Skeletal muscle tissue (tissue), 4 donors: ENCODE data around the gene DYNLT3. TPM values are rescaled to one million over a fixed set of nuclear protein-coding genes. Genes with fewer than 3 reads are reported as not detected.

Source experiments
- H3K27ac ChIP-seq: one replicate; pipeline ENCODE4 v1.7.0; 2013; ENCODE audit warnings: mild to moderate bottlenecking, low read depth, low read length, inconsistent platforms
- H3K27me3 ChIP-seq, 3 donors: one replicate each; pipeline ENCODE4 v1.7.0; 2013; ENCODE audit warnings: low read length in 3 of 3; ENCODE audit not compliant: control insufficient read depth in 3 of 3, insufficient read depth in 3 of 3
- H3K36me3 ChIP-seq, 3 donors: one replicate each; pipeline ENCODE4 v1.7.0; 2013; ENCODE audit warnings: low read length in 3 of 3; ENCODE audit not compliant: control insufficient read depth in 3 of 3, insufficient read depth in 3 of 3
- H3K4me1 ChIP-seq, 3 donors: one replicate each; pipeline ENCODE4 v1.7.0; 2013; ENCODE audit warnings: low read length in 3 of 3, mild to moderate bottlenecking in 3 of 3; ENCODE audit not compliant: control insufficient read depth in 3 of 3, insufficient read depth in 3 of 3
- H3K4me3 ChIP-seq, 3 donors: one replicate each; pipeline ENCODE4 v1.7.0; 2013; ENCODE audit warnings: low read length in 3 of 3
- H3K9ac ChIP-seq, 3 donors: one replicate each; pipeline ENCODE4 v1.7.0; 2013; ENCODE audit warnings: low read length in 3 of 3, mild to moderate bottlenecking in 3 of 3, moderate library complexity in 2 of 3, low read depth in 1 of 3
- H3K9me3 ChIP-seq, 3 donors: one replicate each; pipeline ENCODE4 v1.7.0; 2013; ENCODE audit warnings: low read length in 3 of 3; ENCODE audit not compliant: control insufficient read depth in 3 of 3
- total RNA-seq: library from RNA; depleted of rRNA; stranded (reverse); fragments of >200 nt; gene quantifications from one replicate; pipeline ENCODE4 v1.2.3, GENCODE V29; 2014
- donor health status: Osteomylitis.

The DYNLT3 gene
- total RNA-seq, 1 donor from 2014 or later = 4.7 TPM

DNA sequence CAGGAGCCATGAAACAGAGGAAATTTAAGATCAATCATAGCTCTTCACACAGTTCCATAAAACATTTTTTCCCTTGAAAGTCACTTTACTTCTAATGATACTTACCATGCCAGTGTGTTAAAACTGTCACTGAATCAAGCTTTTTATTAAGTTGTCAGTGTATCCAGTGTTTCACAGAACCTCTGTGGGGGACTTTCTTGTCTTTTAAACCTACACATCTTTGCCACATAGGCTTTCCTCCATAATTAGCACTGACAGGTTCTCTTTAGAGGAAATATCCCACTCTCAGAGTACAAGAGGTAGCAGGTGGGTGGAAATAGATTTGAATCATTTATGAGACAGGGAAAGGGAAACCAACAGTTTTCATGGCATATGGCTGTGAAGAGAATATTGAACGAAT lies 25.8 kb upstream of the DYNLT3 start:
- Histone ChIP-seq H3K4me1 (no peaks in the 10 kb centered on the region), H3K27ac (no peak overlapping the region), H3K4me3 (no peak overlapping the region), H3K36me3 (no peaks in the 10 kb centered on the region), H3K9ac (no peak overlapping the region), H3K9me3 (no peaks in the 10 kb centered on the region), H3K27me3 (no peaks in the 10 kb centered on the region)

GRCh38 chrX:37872303-37872655 lies 24.9 kb upstream of the DYNLT3 start:
- no peak overlapping the region for H3K4me3 ChIP-seq
- no peaks in the 10 kb centered on the region for H3K36me3 ChIP-seq
- no peaks in the 10 kb centered on the region for H3K27me3 ChIP-seq
- H3K27ac ChIP-seq = peak overlapping the region; percentile 25
- H3K9me3 ChIP-seq = no peaks in the 10 kb centered on the region
- H3K4me1 ChIP-seq = no peaks in the 10 kb centered on the region
- no peak overlapping the region for H3K9ac ChIP-seq

DNA sequence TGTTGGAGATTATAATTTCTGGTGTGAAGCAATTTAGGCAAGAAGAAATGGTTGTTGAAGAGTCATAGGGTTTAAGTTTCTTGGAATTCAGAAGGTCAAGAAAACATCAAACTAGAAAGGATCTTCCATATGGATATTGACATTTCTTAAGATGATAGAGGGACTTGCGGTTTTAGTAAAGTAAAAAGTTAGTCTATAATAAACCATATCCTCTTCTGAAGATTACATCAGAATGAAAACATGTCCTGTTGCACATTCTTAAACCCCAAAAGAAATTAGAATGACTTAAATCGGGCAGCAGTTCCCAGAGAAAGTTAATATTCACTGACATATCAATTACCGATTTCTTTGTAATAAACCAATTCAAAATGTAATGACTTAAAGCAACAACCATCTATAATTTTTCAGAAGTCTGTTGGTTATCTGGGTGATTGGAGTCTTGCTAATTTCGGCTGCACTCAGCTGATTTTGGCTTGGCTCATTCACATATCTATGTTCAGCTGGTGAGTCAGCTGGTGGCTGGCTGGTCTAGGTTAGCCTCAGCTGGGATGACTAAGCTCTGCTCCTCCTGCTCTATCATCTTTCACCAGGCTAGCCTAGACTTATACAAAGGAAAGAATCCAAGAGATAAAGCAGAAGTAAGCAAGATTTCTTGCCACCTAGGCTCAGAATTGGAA lies 24.4 kb upstream of the DYNLT3 start:
- peak overlapping the region; percentile 25 for H3K27ac ChIP-seq
- H3K9ac ChIP-seq = no peak overlapping the region
- H3K27me3 ChIP-seq = no peaks in the 10 kb centered on the region
- H3K4me3 ChIP-seq = no peak overlapping the region
- no peaks in the 10 kb centered on the region for H3K9me3 ChIP-seq
- no peaks in the 10 kb centered on the region for H3K4me1 ChIP-seq
- H3K36me3 ChIP-seq = no peaks in the 10 kb centered on the region

- H3K4me3 ChIP-seq = no peak overlapping the region
- H3K36me3 ChIP-seq = no peaks in the 10 kb centered on the region
- H3K4me1 ChIP-seq = no peaks in the 10 kb centered on the region
- H3K9ac ChIP-seq = no peak overlapping the region
- no peak overlapping the region for H3K27ac ChIP-seq
- no peaks in the 10 kb centered on the region for H3K27me3 ChIP-seq
- H3K9me3 ChIP-seq = no peaks in the 10 kb centered on the region
Observed at GRCh38 chrX:37867536-37868153, 20.3 kb upstream of the DYNLT3 start.

GRCh38 chrX:37863728-37864127 lies 16.4 kb upstream of the DYNLT3 start:
- Histone ChIP-seq H3K9ac (no peak overlapping the region), H3K4me3 (no peak overlapping the region), H3K27me3 (no peaks in the 10 kb centered on the region), H3K36me3 (no peaks in the 10 kb centered on the region), H3K9me3 (no peaks in the 10 kb centered on the region), H3K4me1 (no peaks in the 10 kb centered on the region), H3K27ac (no peak overlapping the region)

DNA sequence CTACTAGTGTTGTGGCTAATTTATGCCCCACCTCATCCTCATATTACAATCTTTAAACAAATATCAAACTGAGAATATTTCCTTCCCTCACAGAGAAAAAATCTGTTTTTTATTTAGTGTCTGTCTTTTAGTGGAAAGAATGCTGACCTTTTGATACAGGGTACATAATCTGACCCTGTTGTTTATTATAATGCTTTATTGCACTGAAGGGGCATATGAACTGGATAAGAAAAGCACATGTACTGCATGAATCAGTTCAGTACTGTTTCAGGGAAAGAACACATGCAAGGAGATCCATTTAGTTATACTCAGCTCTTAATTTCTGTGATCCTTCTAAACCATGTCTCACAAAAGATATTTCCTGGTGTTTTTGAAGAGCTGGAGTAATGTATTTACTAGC lies 15.5 kb upstream of the DYNLT3 start:
- no peak overlapping the region for H3K4me3 ChIP-seq
- no peaks in the 10 kb centered on the region for H3K4me1 ChIP-seq
- H3K27ac ChIP-seq = no peak overlapping the region
- H3K27me3 ChIP-seq = no peaks in the 10 kb centered on the region
- H3K36me3 ChIP-seq = no peaks in the 10 kb centered on the region
- no peak overlapping the region for H3K9ac ChIP-seq
- no peaks in the 10 kb centered on the region for H3K9me3 ChIP-seq

DNA sequence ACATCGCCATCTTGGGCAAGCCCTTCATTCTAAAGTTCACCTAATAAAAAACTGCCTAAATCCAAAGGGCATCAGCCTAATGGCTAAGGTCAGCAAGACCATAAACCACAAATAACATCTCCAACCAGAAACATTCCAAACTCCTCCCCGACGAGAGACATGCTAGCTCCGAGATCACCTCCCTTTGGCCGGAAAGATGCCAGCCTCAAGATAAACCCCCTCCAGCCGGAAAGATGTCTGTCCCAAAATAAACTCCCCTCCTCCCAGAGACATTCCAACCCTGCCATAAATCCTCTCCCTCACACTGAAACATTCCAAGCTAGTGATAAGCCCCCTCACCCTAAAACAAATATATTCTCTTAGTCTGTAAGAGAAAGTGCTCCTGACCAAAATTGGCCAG lies 13.3 kb upstream of the DYNLT3 start:
- no peaks in the 10 kb centered on the region for H3K27me3 ChIP-seq
- H3K36me3 ChIP-seq = no peaks in the 10 kb centered on the region
- no peaks in the 10 kb centered on the region for H3K4me1 ChIP-seq
- H3K9ac ChIP-seq = no peak overlapping the region
- H3K27ac ChIP-seq = no peak overlapping the region
- H3K4me3 ChIP-seq = no peak overlapping the region
- H3K9me3 ChIP-seq = no peaks in the 10 kb centered on the region

DNA sequence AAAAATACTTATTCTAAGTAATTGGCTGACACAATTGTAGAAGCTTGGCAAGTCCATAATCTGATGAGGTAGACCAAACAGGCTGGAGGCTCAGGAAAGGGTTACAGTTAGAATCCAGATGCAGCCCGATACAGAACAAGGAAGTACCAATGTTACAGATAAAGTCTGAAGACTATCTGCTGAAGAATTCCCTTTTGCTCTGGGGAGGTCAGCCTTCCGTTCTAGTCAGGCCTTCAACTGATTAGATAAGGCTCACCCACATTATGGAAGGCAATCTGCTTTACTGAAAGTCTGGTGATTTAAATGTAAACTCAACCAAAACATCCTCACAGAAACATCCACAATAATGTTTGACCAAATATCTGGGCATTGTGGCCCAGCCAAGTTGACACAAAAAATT lies 7.4 kb upstream of the DYNLT3 start:
- Histone ChIP-seq H3K4me3 (no peak overlapping the region), H3K27me3 (no peaks in the 10 kb centered on the region), H3K9me3 (no peaks in the 10 kb centered on the region), H3K27ac (no peak overlapping the region), H3K36me3 (no peaks in the 10 kb centered on the region), H3K9ac (no peak overlapping the region), H3K4me1 (no peaks in the 10 kb centered on the region)

- Histone ChIP-seq H3K36me3 (no peaks in the 10 kb centered on the region), H3K9ac (no peak overlapping the region), H3K4me3 (no peak overlapping the region), H3K4me1 (no peaks in the 10 kb centered on the region), H3K9me3 (no peaks in the 10 kb centered on the region), H3K27ac (no peak overlapping the region), H3K27me3 (no peaks in the 10 kb centered on the region)
Observed at GRCh38 chrX:37854148-37854547, 6.8 kb upstream of the DYNLT3 start.

DNA sequence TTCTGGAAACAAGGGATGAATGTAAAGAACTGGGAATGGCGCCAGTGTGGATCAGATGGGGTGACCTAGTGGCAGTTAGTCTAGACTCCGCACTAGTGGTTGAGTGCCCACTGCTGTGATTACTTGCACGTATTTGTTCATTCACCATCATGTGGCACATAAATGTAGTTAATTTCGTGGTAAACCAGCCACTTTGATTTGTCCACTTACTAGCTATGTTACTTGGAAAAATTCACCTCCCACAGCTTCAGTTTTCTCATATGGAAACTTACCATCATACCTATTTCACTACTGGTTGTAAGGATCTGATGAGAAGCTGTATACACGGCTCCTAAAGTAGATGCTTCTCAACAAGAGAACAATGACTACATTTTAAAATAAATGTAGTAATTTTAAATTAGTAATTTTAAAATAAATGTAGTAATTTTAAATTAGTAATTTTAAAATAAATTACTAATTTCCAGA lies 394 bp upstream of the DYNLT3 start:
- Histone ChIP-seq H3K4me3 (peak overlapping the region; percentile 71 to 77 (median 76)), H3K4me1 (peaks cover 0 to 3% (median 0%) of the 10 kb centered on the region in 3 donors), H3K9me3 (no peaks in the 10 kb centered on the region), H3K9ac (peak overlapping the region; percentile 66 to 77 (median 69)), H3K36me3 (no peaks in the 10 kb centered on the region), H3K27me3 (no peaks in the 10 kb centered on the region), H3K27ac (peak overlapping the region; percentile 73)
